Measurements from ENCODE around the gene SF3B4. TPM values are rescaled to one million over a fixed set of nuclear protein-coding genes. Genes with fewer than 3 reads are reported as not detected.
"Not testable (repeated sequence)": the region's sequence is repeated elsewhere in the genome, so short reads cannot be mapped to it uniquely, and the experiment has no call there.

The SF3B4 gene
- total RNA-seq, 1 donor = 13.4 TPM

DNA sequence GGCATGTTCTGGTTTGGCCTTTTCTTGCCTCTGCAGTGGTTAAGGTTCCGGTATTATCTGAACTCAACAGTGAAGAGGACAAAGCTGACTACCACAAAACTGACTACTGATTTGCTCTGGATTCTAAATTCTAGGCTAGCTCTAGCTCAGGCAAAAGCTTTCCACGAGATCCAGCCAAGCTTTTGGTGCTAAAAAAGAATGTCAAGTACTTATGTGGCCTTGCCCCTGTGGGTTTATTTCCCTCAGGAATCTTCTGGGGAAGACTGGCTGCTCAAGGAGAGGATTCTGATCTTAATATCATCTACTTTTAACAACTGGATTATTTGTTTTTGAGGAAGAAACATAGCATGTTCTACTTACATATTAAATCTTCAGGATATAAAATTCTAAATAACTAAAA lies 35.1 kb upstream of the SF3B4 start:
- no peak for DNase-seq (ENCODE audit: insufficient read length, low spot score, missing footprints)
- no peak overlapping the region for H3K4me2 ChIP-seq (ENCODE audit: insufficient read depth, low read length)
- peaks cover 58% of the 10 kb centered on the region for H3K36me3 ChIP-seq (ENCODE audit: insufficient read depth, low read length)
- H3K27ac ChIP-seq (ENCODE audit: low read depth, low read length) = no peak overlapping the region
- H3K4me1 ChIP-seq (ENCODE audit: insufficient read depth, low read length) = peaks cover 3% of the 10 kb centered on the region
- H3K27me3 ChIP-seq (ENCODE audit: insufficient read depth, low read length) = no peaks in the 10 kb centered on the region
- no peak overlapping the region for H3K4me3 ChIP-seq (ENCODE audit: insufficient read depth, low read length)
- TF ChIP-seq, protein P1, sequence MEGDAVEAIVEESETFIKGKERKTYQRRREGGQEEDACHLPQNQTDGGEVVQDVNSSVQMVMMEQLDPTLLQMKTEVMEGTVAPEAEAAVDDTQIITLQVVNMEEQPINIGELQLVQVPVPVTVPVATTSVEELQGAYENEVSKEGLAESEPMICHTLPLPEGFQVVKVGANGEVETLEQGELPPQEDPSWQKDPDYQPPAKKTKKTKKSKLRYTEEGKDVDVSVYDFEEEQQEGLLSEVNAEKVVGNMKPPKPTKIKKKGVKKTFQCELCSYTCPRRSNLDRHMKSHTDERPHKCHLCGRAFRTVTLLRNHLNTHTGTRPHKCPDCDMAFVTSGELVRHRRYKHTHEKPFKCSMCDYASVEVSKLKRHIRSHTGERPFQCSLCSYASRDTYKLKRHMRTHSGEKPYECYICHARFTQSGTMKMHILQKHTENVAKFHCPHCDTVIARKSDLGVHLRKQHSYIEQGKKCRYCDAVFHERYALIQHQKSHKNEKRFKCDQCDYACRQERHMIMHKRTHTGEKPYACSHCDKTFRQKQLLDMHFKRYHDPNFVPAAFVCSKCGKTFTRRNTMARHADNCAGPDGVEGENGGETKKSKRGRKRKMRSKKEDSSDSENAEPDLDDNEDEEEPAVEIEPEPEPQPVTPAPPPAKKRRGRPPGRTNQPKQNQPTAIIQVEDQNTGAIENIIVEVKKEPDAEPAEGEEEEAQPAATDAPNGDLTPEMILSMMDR (IDR thresholded peaks at IDR 0.05; ENCODE audit: extremely low read depth, low read depth, low read length) = no peak
- H4K20me1 ChIP-seq (ENCODE audit: insufficient read depth, low read length) = peaks cover 6% of the 10 kb centered on the region
- H3K79me2 ChIP-seq (ENCODE audit: insufficient read depth, low read length) = peaks cover 7% of the 10 kb centered on the region
- H3K9me3 ChIP-seq (ENCODE audit: low read depth, low read length) = no peaks in the 10 kb centered on the region
- no peak overlapping the region for H2AFZ ChIP-seq (ENCODE audit: low read length)

DNA sequence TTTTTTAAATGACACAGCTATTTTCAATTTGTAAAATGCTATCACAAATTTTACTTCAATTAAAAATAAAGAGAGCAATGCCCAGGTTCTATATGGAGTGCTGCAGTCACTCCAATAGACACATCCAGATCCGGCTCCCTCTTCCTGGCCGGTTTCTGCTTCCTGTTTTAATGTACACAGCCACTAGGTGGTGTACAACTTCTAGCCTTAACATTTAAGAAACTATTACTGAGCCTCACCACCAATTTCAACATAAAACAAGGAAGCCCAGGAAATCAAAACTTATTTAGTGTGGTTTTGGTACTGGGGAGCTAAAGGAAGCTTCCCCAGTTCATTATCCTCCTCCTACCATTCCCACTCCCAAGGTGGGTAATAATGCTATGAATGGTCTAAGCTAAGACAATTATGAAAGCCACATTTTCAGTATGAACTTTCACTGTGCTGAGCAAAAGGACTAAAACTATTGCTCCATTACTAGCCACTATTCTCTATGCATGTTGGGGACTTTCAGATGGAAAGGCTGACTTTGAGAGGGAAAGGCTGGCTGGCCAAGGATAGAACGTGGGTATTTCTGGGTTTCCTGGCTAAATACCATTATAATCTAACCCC lies 34.5 kb upstream of the SF3B4 start:
- H3K4me2 ChIP-seq (ENCODE audit: insufficient read depth, low read length) = no peak overlapping the region
- H3K4me1 ChIP-seq (ENCODE audit: insufficient read depth, low read length) = peaks cover 3% of the 10 kb centered on the region
- no peak for DNase-seq (ENCODE audit: insufficient read length, low spot score, missing footprints)
- no peak overlapping the region for H3K4me3 ChIP-seq (ENCODE audit: insufficient read depth, low read length)
- peaks cover 54% of the 10 kb centered on the region for H3K36me3 ChIP-seq (ENCODE audit: insufficient read depth, low read length)
- peaks cover 4% of the 10 kb centered on the region for H3K79me2 ChIP-seq (ENCODE audit: insufficient read depth, low read length)
- no peaks in the 10 kb centered on the region for H3K9me3 ChIP-seq (ENCODE audit: low read depth, low read length)
- no peak overlapping the region for H2AFZ ChIP-seq (ENCODE audit: low read length)
- H4K20me1 ChIP-seq (ENCODE audit: insufficient read depth, low read length) = peaks cover 3% of the 10 kb centered on the region
- H3K27ac ChIP-seq (ENCODE audit: low read depth, low read length) = peak overlapping the region; percentile 8
- TF ChIP-seq, protein P1 (IDR thresholded peaks at IDR 0.05; ENCODE audit: extremely low read depth, low read depth, low read length) = peak; percentile 77
- H3K27me3 ChIP-seq (ENCODE audit: insufficient read depth, low read length) = no peaks in the 10 kb centered on the region

DNA sequence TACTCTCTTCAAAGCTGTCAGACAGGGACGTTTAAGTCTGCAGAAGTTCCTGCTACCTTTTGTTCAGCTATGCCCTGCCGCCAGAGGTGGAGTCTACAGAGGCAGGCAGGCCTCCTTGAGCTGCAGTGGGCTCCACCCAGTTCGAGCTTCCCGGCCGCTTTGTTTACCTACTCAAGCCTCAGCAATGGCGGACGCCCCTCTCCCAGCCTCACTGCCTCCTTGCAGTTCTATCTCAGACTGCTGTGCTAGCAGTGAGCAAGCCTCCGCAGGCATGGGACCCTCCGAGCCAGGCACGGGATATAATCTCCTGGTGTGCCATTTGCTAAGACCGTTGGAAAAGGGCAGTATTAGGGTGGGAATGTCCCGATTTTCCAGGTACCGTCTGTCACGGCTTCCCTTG lies 29.9 kb upstream of the SF3B4 start:
- H4K20me1 ChIP-seq (ENCODE audit: insufficient read depth, low read length); H2AFZ ChIP-seq (ENCODE audit: low read length); H3K4me2 ChIP-seq (ENCODE audit: insufficient read depth, low read length); H3K4me1 ChIP-seq (ENCODE audit: insufficient read depth, low read length); H3K4me3 ChIP-seq (ENCODE audit: insufficient read depth, low read length); H3K27ac ChIP-seq (ENCODE audit: low read depth, low read length); DNase-seq (ENCODE audit: insufficient read length, low spot score, missing footprints); H3K9me3 ChIP-seq (ENCODE audit: low read depth, low read length); H3K79me2 ChIP-seq (ENCODE audit: insufficient read depth, low read length); H3K27me3 ChIP-seq (ENCODE audit: insufficient read depth, low read length): not testable (repeated sequence)
- peaks cover 25% of the 10 kb centered on the region for H3K36me3 ChIP-seq (ENCODE audit: insufficient read depth, low read length)

DNA sequence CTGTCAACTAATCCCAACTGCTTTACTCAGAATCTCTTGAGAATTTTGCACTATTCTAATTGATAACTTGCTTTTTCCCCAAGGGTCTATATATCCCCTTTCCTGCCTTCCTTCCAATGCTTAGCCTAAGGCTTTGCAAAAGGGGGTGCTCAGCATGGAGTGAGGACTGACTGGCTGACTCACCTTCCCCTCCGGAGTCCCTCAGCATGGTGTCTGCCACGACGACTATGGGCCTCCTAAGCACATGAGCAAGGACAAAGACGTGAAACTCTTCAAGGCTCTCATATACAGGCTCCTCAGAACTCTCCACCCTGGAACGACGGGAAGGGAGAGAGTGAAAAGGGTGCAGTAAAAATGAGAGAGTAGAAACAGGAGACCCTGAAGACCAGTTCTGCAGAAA lies 22.3 kb upstream of the SF3B4 start:
- H3K79me2 ChIP-seq (ENCODE audit: insufficient read depth, low read length) = no peaks in the 10 kb centered on the region
- no peak overlapping the region for H2AFZ ChIP-seq (ENCODE audit: low read length)
- H3K4me3 ChIP-seq (ENCODE audit: insufficient read depth, low read length) = no peak overlapping the region
- H3K27me3 ChIP-seq (ENCODE audit: insufficient read depth, low read length) = no peaks in the 10 kb centered on the region
- TF ChIP-seq, protein P1 (IDR thresholded peaks at IDR 0.05; ENCODE audit: extremely low read depth, low read depth, low read length) = no peak
- H4K20me1 ChIP-seq (ENCODE audit: insufficient read depth, low read length) = no peaks in the 10 kb centered on the region
- H3K27ac ChIP-seq (ENCODE audit: low read depth, low read length) = no peak overlapping the region
- no peaks in the 10 kb centered on the region for H3K4me1 ChIP-seq (ENCODE audit: insufficient read depth, low read length)
- H3K36me3 ChIP-seq (ENCODE audit: insufficient read depth, low read length) = peaks cover 39% of the 10 kb centered on the region
- no peaks in the 10 kb centered on the region for H3K9me3 ChIP-seq (ENCODE audit: low read depth, low read length)
- DNase-seq (ENCODE audit: insufficient read length, low spot score, missing footprints) = no peak
- H3K4me2 ChIP-seq (ENCODE audit: insufficient read depth, low read length) = no peak overlapping the region
